ENCODE data around the gene ZNF385A.

- TF ChIP-seq EZH2phosphoT487 (IDR thresholded peaks at IDR 0.05; ENCODE audit: borderline replicate concordance, low read depth, low read length) = no peak
- no peak for TF ChIP-seq CTCF (conservative IDR thresholded peaks at IDR 0.05; ENCODE audit: low read length)
These were observed 46.5 kb downstream of the ZNF385A start for GRCh38 chr12:54337854-54338650.

All from OCI-LY7 (cell line).